ENCODE results near the gene KIF19.

Gene KIF19

GRCh38 chr17:74307984-74308773 lies 17.8 kb upstream of the KIF19 start:
- no peak for DNase-seq

GRCh38 chr17:74309902-74310301 lies 16.1 kb upstream of the KIF19 start:
- DNase-seq: no peak

GRCh38 chr17:74314877-74315276 lies 11.1 kb upstream of the KIF19 start:
- no peak for DNase-seq

GRCh38 chr17:74316220-74316619 lies 9.8 kb upstream of the KIF19 start:
- DNase-seq: no peak

- no peak for DNase-seq
Measured at GRCh38 chr17:74317071-74317470, 9.0 kb upstream of the KIF19 start.

GRCh38 chr17:74318391-74318790 lies 7.6 kb upstream of the KIF19 start:
- DNase-seq: no peak

- no peak for DNase-seq
Measured at GRCh38 chr17:74324521-74324920, 1.5 kb upstream of the KIF19 start.

GRCh38 chr17:74325376-74325742 lies 667 bp upstream of the KIF19 start:
- no peak for DNase-seq

GRCh38 chr17:74326506-74326905 lies 480 bp downstream of the KIF19 start:
- DNase-seq: no peak

GRCh38 chr17:74328487-74328886 lies 2.5 kb downstream of the KIF19 start:
- DNase-seq: no peak

GRCh38 chr17:74329378-74329777 lies 3.4 kb downstream of the KIF19 start:
- DNase-seq: no peak

- no peak for DNase-seq
Measured at GRCh38 chr17:74330446-74330845, 4.4 kb downstream of the KIF19 start.

- no peak for DNase-seq
Measured at GRCh38 chr17:74332017-74332650, 6.1 kb downstream of the KIF19 start.

- peak; percentile 90 for DNase-seq
Measured at GRCh38 chr17:74332763-74333283, 6.8 kb downstream of the KIF19 start.

GRCh38 chr17:74334393-74335039 lies 8.5 kb downstream of the KIF19 start:
- DNase-seq: no peak

- peak; percentile 34 for DNase-seq
Measured at GRCh38 chr17:74335529-74336062, 9.6 kb downstream of the KIF19 start.

GRCh38 chr17:74336307-74336706 lies 10.3 kb downstream of the KIF19 start:
- DNase-seq: no peak

- DNase-seq: peak; percentile 86
Measured at GRCh38 chr17:74337834-74338500, 11.9 kb downstream of the KIF19 start.

GRCh38 chr17:74339537-74340195 lies 13.6 kb downstream of the KIF19 start:
- DNase-seq: peak; percentile 35

GRCh38 chr17:74340470-74341023 lies 14.5 kb downstream of the KIF19 start:
- peak; percentile 49 for DNase-seq

GRCh38 chr17:74342224-74342623 lies 16.2 kb downstream of the KIF19 start:
- DNase-seq: peak; percentile 64

- no peak for DNase-seq
Measured at GRCh38 chr17:74343121-74343520, 17.1 kb downstream of the KIF19 start.

Data from NCI-H1694 treated with DMSO at 0.1 percent for 48 hours (cell line).